Naive thymus-derived CD4-positive, alpha-beta T cell (primary cell): ENCODE measurements around the gene KDM4C. TPM values are rescaled to one million over a fixed set of nuclear protein-coding genes. Genes with fewer than 3 reads are reported as not detected.
A peak's percentile ranks its signal among the peaks of the same experiment; 100 is the strongest.

Experiments used
- ATAC-seq: fragments of 150-1000 bp; cut with Tn5 transposase; 2 replicates; pipeline ENCODE4 v1.10.0; 2021; ENCODE audit warnings: mild to moderate bottlenecking, moderate library complexity
- CTCF ChIA-PET: fragments of 350-600 bp; sonication (Branson Sonifier 250); formaldehyde crosslinking; loops from one replicate; lab custom pipeline; 2021; ENCODE audit warnings: antibody characterized with exemption; lab: Charles Lee
- POLR2A ChIA-PET: fragments of 350-600 bp; sonication (Branson Sonifier 250); formaldehyde crosslinking; loops from one replicate; lab custom pipeline; 2021; ENCODE audit warnings: antibody characterized with exemption, inconsistent platforms; lab: Charles Lee
- DNase-seq, 9 donors: peaks; one replicate each; pipeline versions ENCODE4 v3.0.0 to v3.0.0-alpha.2; 2020 to 2022; ENCODE audit warnings: mixed read lengths in 1 of 9
- H3K27ac ChIP-seq: one replicate; pipeline ENCODE4 v1.7.0; 2013; ENCODE audit warnings: mild to moderate bottlenecking, low read depth, low read length, moderate library complexity
- H3K27me3 ChIP-seq, 2 donors: one replicate each; pipeline ENCODE4 v1.7.0; 2013; ENCODE audit warnings: low read length in 2 of 2, mild to moderate bottlenecking in 2 of 2, moderate library complexity in 2 of 2; ENCODE audit not compliant: control insufficient read depth in 2 of 2, insufficient read depth in 2 of 2
- H3K36me3 ChIP-seq, 3 experiments: 1 replicate in 2 of 3; 2 replicates in 1 of 3; pipeline ENCODE4 v1.7.0; 2013; ENCODE audit warnings: low read length in 3 of 3, mild to moderate bottlenecking in 3 of 3, moderate library complexity in 1 of 3; ENCODE audit not compliant: insufficient read depth in 3 of 3, control insufficient read depth in 2 of 3
- H3K4me1 ChIP-seq, 2 donors: one replicate each; pipeline ENCODE4 v1.7.0; 2013; ENCODE audit warnings: low read length in 2 of 2, mild to moderate bottlenecking in 2 of 2, moderate library complexity in 1 of 2; ENCODE audit not compliant: control insufficient read depth in 2 of 2, insufficient read depth in 2 of 2
- H3K4me3 ChIP-seq: 2 replicates; pipeline ENCODE4 v1.7.0; 2013; ENCODE audit warnings: mild to moderate bottlenecking, low read length
- H3K9me3 ChIP-seq, 3 experiments: 1 replicate in 2 of 3; 2 replicates in 1 of 3; pipeline ENCODE4 v1.7.0; 2013; ENCODE audit warnings: low read length in 3 of 3; ENCODE audit not compliant: control insufficient read depth in 2 of 3
- H3K27ac Mint-ChIP-seq, 9 donors: one replicate each; pipeline ENCODE4 v1.8.0; 2020 to 2022; ENCODE audit warnings: mixed read lengths in 9 of 9, mild to moderate bottlenecking in 8 of 9, moderate library complexity in 5 of 9, inconsistent platforms in 2 of 9
- H3K27me3 Mint-ChIP-seq, 5 donors: one replicate each; pipeline ENCODE4 v1.8.0; 2021 to 2022; ENCODE audit warnings: mixed read lengths in 5 of 5, mild to moderate bottlenecking in 1 of 5
- H3K36me3 Mint-ChIP-seq, 5 donors: one replicate each; pipeline ENCODE4 v1.8.0; 2020 to 2022; ENCODE audit warnings: mixed read lengths in 5 of 5, mild to moderate bottlenecking in 3 of 5, inconsistent platforms in 1 of 5
- H3K4me1 Mint-ChIP-seq, 7 donors: one replicate each; pipeline ENCODE4 v1.8.0; 2020 to 2022; ENCODE audit warnings: mixed read lengths in 7 of 7, mild to moderate bottlenecking in 3 of 7, inconsistent platforms in 1 of 7
- H3K4me3 Mint-ChIP-seq, 10 donors: one replicate each; pipeline ENCODE4 v1.8.0; 2020 to 2022; ENCODE audit warnings: mild to moderate bottlenecking in 10 of 10, mixed read lengths in 10 of 10, moderate library complexity in 6 of 10, inconsistent platforms in 2 of 10
- H3K9me3 Mint-ChIP-seq, 11 donors: one replicate each; pipeline ENCODE4 v1.8.0; 2020 to 2022; ENCODE audit warnings: mixed read lengths in 11 of 11, mild to moderate bottlenecking in 4 of 11, inconsistent platforms in 1 of 11, moderate library complexity in 1 of 11
- intact Hi-C, 2 donors: fragments of 100-400 bp; cut with micrococcal nuclease; formaldehyde crosslinking; loops; one replicate each; pipeline ENCODE4 v1.15.1; 2023
- polyA plus RNA-seq, 2 donors: library from polyadenylated mRNA; unstranded; fragments of 300-500 nt; fragmentation: Illumina TruSeq; gene quantifications; one replicate each; pipeline ENCODE4 v1.2.3, GENCODE V29; 2021
- total RNA-seq, 6 experiments: library from RNA in 5 of 6; stranded (reverse) in 5 of 6; gene quantifications; 1 replicate in 5 of 6; 2 replicates in 1 of 6; pipeline ENCODE4 v1.2.3 and lab custom pipeline; 2021 to 2026

KDM4C gene
- total and polyA plus RNA-seq, 7 experiments from 2014 or later: 38.5 to 100 (median 91.3) TPM

- Mint-ChIP-seq H3K9me3 (no peaks in the 10 kb centered on the region), H3K4me3 (peak overlapping the region in 1 of 10 donors; percentile 26), H3K27ac (no peak overlapping the region), H3K4me1 (peaks cover 22 to 51% (median 42%) of the 10 kb centered on the region in 7 donors), H3K36me3 (peaks cover 16 to 57% (median 42%) of the 10 kb centered on the region in 5 donors), H3K27me3 (no peaks in the 10 kb centered on the region)
- POLR2A ChIA-PET: interaction anchor here (0.7 kb wide), 1 partner anchor 211 kb away, joined by 3 read pairs; no protein-coding TSS in a partner anchor
- H3K36me3 ChIP-seq: peaks cover 0 to 23% (median 3%) of the 10 kb centered on the region in 3 experiments
- no peaks in the 10 kb centered on the region for H3K9me3 ChIP-seq
- no peak for DNase-seq
- H3K4me3 ChIP-seq: no peak overlapping the region
- no peak overlapping the region for H3K27ac ChIP-seq
- CTCF ChIA-PET: interaction anchor here (0.9 kb wide), 1 partner anchor 31 kb away, joined by 3 read pairs; no protein-coding TSS in a partner anchor
- intact Hi-C loops: loop anchor here (5.0 to 10.0 kb wide), 3 partner anchors 65 to 303 kb away; partner anchors contain the start of gene KDM4C (in 1 of the 2)
- H3K27me3 ChIP-seq: no peaks in the 10 kb centered on the region
- peak; percentile 63 for ATAC-seq
- H3K4me1 ChIP-seq: peaks cover 6 to 12% of the 10 kb centered on the region in 2 donors
These were observed 132.1 kb downstream of the KDM4C start for GRCh38 chr9:6889868-6890267.

GRCh38 chr9:6893350-6894131 is 135.8 kb downstream of the KDM4C start:
- H3K27me3 Mint-ChIP-seq: no peaks in the 10 kb centered on the region
- CTCF ChIA-PET: no interaction called here
- H3K36me3 Mint-ChIP-seq: peaks cover 12 to 48% (median 35%) of the 10 kb centered on the region in 5 donors
- H3K4me1 ChIP-seq: peaks cover 6 to 12% of the 10 kb centered on the region in 2 donors
- H3K36me3 ChIP-seq: peaks cover 0 to 20% (median 3%) of the 10 kb centered on the region in 3 experiments
- peak overlapping the region in 3 of 9 donors; percentile 1 to 78 (median 47) for H3K27ac Mint-ChIP-seq
- no peak for ATAC-seq
- H3K4me3 ChIP-seq: no peak overlapping the region
- no peak for DNase-seq
- peaks cover 37 to 65% (median 49%) of the 10 kb centered on the region in 7 donors for H3K4me1 Mint-ChIP-seq
- no peaks in the 10 kb centered on the region for H3K9me3 ChIP-seq
- peak overlapping the region in 4 of 10 donors; percentile 27 to 69 (median 42) for H3K4me3 Mint-ChIP-seq
- intact Hi-C loops: loop anchor here (5.0 to 10.0 kb wide), 3 partner anchors 69 to 306 kb away; partner anchors contain the start of gene KDM4C (in 1 of the 2)
- POLR2A ChIA-PET: no interaction called here
- no peaks in the 10 kb centered on the region for H3K9me3 Mint-ChIP-seq
- no peak overlapping the region for H3K27ac ChIP-seq
- no peaks in the 10 kb centered on the region for H3K27me3 ChIP-seq

GRCh38 chr9:6894135-6894534 is 136.4 kb downstream of the KDM4C start:
- H3K27me3 Mint-ChIP-seq: no peaks in the 10 kb centered on the region
- no peaks in the 10 kb centered on the region for H3K27me3 ChIP-seq
- H3K4me1 Mint-ChIP-seq: peaks cover 40 to 71% (median 54%) of the 10 kb centered on the region in 7 donors
- H3K9me3 ChIP-seq: no peaks in the 10 kb centered on the region
- ATAC-seq: no peak
- peaks cover 0 to 20% (median 6%) of the 10 kb centered on the region in 3 experiments for H3K36me3 ChIP-seq
- H3K4me1 ChIP-seq: peaks cover 6 to 12% of the 10 kb centered on the region in 2 donors
- no peak overlapping the region for H3K27ac ChIP-seq
- intact Hi-C loops: loop anchor here (5.0 to 10.0 kb wide), 3 partner anchors 69 to 307 kb away; partner anchors contain the start of gene KDM4C (in 1 of the 2)
- no peak overlapping the region for H3K4me3 ChIP-seq
- ChIA-PET CTCF (no interaction called here), POLR2A (no interaction called here)
- H3K36me3 Mint-ChIP-seq: peaks cover 12 to 50% (median 32%) of the 10 kb centered on the region in 5 donors
- DNase-seq: no peak
- H3K4me3 Mint-ChIP-seq: peak overlapping the region in 1 of 10 donors; percentile 69
- no peaks in the 10 kb centered on the region for H3K9me3 Mint-ChIP-seq
- peak overlapping the region in 2 of 9 donors; percentile 47 to 78 for H3K27ac Mint-ChIP-seq

GRCh38 chr9:6895754-6896153 is 138.0 kb downstream of the KDM4C start:
- H3K9me3 Mint-ChIP-seq: no peaks in the 10 kb centered on the region
- H3K36me3 Mint-ChIP-seq: peaks cover 3 to 46% (median 16%) of the 10 kb centered on the region in 5 donors
- Histone ChIP-seq H3K4me1 (peaks cover 12% of the 10 kb centered on the region in 2 donors), H3K36me3 (peaks cover 0 to 15% (median 4%) of the 10 kb centered on the region in 3 experiments), H3K27me3 (no peaks in the 10 kb centered on the region), H3K27ac (no peak overlapping the region), H3K4me3 (no peak overlapping the region), H3K9me3 (no peaks in the 10 kb centered on the region)
- ChIA-PET POLR2A (no interaction called here), CTCF (no interaction called here)
- DNase-seq: no peak
- H3K27me3 Mint-ChIP-seq: no peaks in the 10 kb centered on the region
- H3K4me1 Mint-ChIP-seq: peaks cover 32 to 72% (median 56%) of the 10 kb centered on the region in 7 donors
- no peak for ATAC-seq
- H3K27ac Mint-ChIP-seq: no peak overlapping the region
- H3K4me3 Mint-ChIP-seq: no peak overlapping the region
- intact Hi-C loops: loop anchor here in 1 of 2 donors (10.0 kb wide), 1 partner anchor 71 kb away; no protein-coding TSS in a partner anchor

GRCh38 chr9:6896562-6896961 is 138.8 kb downstream of the KDM4C start:
- intact Hi-C loops: loop anchor here in 1 of 2 donors (10.0 kb wide), 1 partner anchor 72 kb away; no protein-coding TSS in a partner anchor
- Histone ChIP-seq H3K36me3 (peaks cover 0 to 15% (median 4%) of the 10 kb centered on the region in 3 experiments), H3K27me3 (no peaks in the 10 kb centered on the region), H3K27ac (no peak overlapping the region), H3K4me3 (no peak overlapping the region), H3K9me3 (no peaks in the 10 kb centered on the region), H3K4me1 (peaks cover 12% of the 10 kb centered on the region in 2 donors)
- H3K4me3 Mint-ChIP-seq: no peak overlapping the region
- H3K36me3 Mint-ChIP-seq: peaks cover 3 to 48% (median 19%) of the 10 kb centered on the region in 5 donors
- ATAC-seq (no peak), DNase-seq (no peak)
- CTCF ChIA-PET: no interaction called here
- H3K27ac Mint-ChIP-seq: peak overlapping the region in 1 of 9 donors; percentile 46
- no peaks in the 10 kb centered on the region for H3K9me3 Mint-ChIP-seq
- peaks cover 34 to 72% (median 60%) of the 10 kb centered on the region in 7 donors for H3K4me1 Mint-ChIP-seq
- POLR2A ChIA-PET: no interaction called here
- no peaks in the 10 kb centered on the region for H3K27me3 Mint-ChIP-seq

- H3K36me3 Mint-ChIP-seq: peaks cover 3 to 53% (median 25%) of the 10 kb centered on the region in 5 donors
- no peaks in the 10 kb centered on the region for H3K27me3 Mint-ChIP-seq
- Histone ChIP-seq H3K27me3 (no peaks in the 10 kb centered on the region), H3K4me3 (no peak overlapping the region), H3K4me1 (peaks cover 12% of the 10 kb centered on the region in 2 donors), H3K27ac (no peak overlapping the region), H3K36me3 (peaks cover 0 to 15% (median 4%) of the 10 kb centered on the region in 3 experiments), H3K9me3 (no peaks in the 10 kb centered on the region)
- H3K4me3 Mint-ChIP-seq: no peak overlapping the region
- ATAC-seq (no peak), DNase-seq (no peak)
- ChIA-PET CTCF (no interaction called here), POLR2A (no interaction called here)
- H3K9me3 Mint-ChIP-seq: no peaks in the 10 kb centered on the region
- intact Hi-C loops: loop anchor here in 1 of 2 donors (10.0 kb wide), 1 partner anchor 73 kb away; no protein-coding TSS in a partner anchor
- peak overlapping the region in 1 of 9 donors; percentile 46 for H3K27ac Mint-ChIP-seq
- H3K4me1 Mint-ChIP-seq: peaks cover 36 to 78% (median 61%) of the 10 kb centered on the region in 7 donors
These were observed 139.5 kb downstream of the KDM4C start for GRCh38 chr9:6897207-6897822.
